Measurements from ENCODE around the gene CFAP61.
"Not testable (repeated sequence)": the region's sequence is repeated elsewhere in the genome, so short reads cannot be mapped to it uniquely, and the experiment has no call there.

Gene CFAP61

GRCh38 chr20:20212675-20213096, 160.4 kb downstream of the CFAP61 start:
- DNase-seq = no peak

- DNase-seq = no peak
These were observed 161.3 kb downstream of the CFAP61 start for GRCh38 chr20:20213526-20214121.

GRCh38 chr20:20214757-20215275, 162.5 kb downstream of the CFAP61 start:
- DNase-seq = no peak

- DNase-seq = no peak
These were observed 163.8 kb downstream of the CFAP61 start for GRCh38 chr20:20215976-20216727.

- no peak for DNase-seq
These were observed 164.6 kb downstream of the CFAP61 start for GRCh38 chr20:20216941-20217340.

- no peak for DNase-seq
These were observed 165.3 kb downstream of the CFAP61 start for GRCh38 chr20:20217621-20218020.

GRCh38 chr20:20218106-20218505, 165.8 kb downstream of the CFAP61 start:
- not testable (repeated sequence) for DNase-seq

GRCh38 chr20:20219016-20219415, 166.7 kb downstream of the CFAP61 start:
- no peak for DNase-seq

GRCh38 chr20:20220134-20220533, 167.8 kb downstream of the CFAP61 start:
- no peak for DNase-seq

GRCh38 chr20:20223981-20224380, 171.6 kb downstream of the CFAP61 start:
- no peak for DNase-seq

GRCh38 chr20:20224806-20225205, 172.5 kb downstream of the CFAP61 start:
- DNase-seq = no peak

GRCh38 chr20:20225325-20226043, 173.2 kb downstream of the CFAP61 start:
- DNase-seq = no peak

GRCh38 chr20:20226554-20226953, 174.2 kb downstream of the CFAP61 start:
- DNase-seq = no peak

GRCh38 chr20:20227013-20227571, 174.8 kb downstream of the CFAP61 start:
- no peak for DNase-seq

GRCh38 chr20:20228351-20228750, 176.0 kb downstream of the CFAP61 start:
- DNase-seq = no peak

GRCh38 chr20:20229595-20229994, 177.3 kb downstream of the CFAP61 start:
- DNase-seq = no peak

- DNase-seq = no peak
These were observed 178.4 kb downstream of the CFAP61 start for GRCh38 chr20:20230741-20231140.

- DNase-seq = no peak
These were observed 179.4 kb downstream of the CFAP61 start for GRCh38 chr20:20231528-20232298.

- DNase-seq = no peak
These were observed 180.7 kb downstream of the CFAP61 start for GRCh38 chr20:20233041-20233514.

GRCh38 chr20:20235681-20236080, 183.3 kb downstream of the CFAP61 start:
- no peak for DNase-seq

GRCh38 chr20:20237093-20237959, 185.0 kb downstream of the CFAP61 start:
- DNase-seq = peak; percentile 16
